HEK293 (cell line): ENCODE results near the gene TAS1R2.

Source experiments
- CTCF ChIA-PET: fragments of 350-600 bp; formaldehyde crosslinking; extraction: SDS; loops from one replicate; lab custom pipeline; 2021; ENCODE audit warnings: antibody characterized with exemption; lab: Yijun Ruan, JAX
- POLR2A ChIA-PET: fragments of 300-600 bp; formaldehyde crosslinking; extraction: SDS; loops from one replicate; lab custom pipeline; 2020; ENCODE audit warnings: antibody characterized with exemption, inconsistent platforms; lab: Yijun Ruan, JAX
- H3K27ac ChIP-seq: fragments of 200-500 bp; sonication (Bioruptor generic); 2 replicates; pipeline ENCODE4 v1.5.1; 2014; ENCODE audit warnings: low read depth, low read length, control low read depth, inconsistent platforms; ENCODE audit errors: extremely low read depth
- H3K36me3 ChIP-seq, 2 experiments: fragments of 200-500 bp in 1 of 2; sonication (Bioruptor generic) in 1 of 2; 1 replicate in 1 of 2; 2 replicates in 1 of 2; pipeline ENCODE4 v1.5.1; 2014 to 2017; ENCODE audit warnings: inconsistent platforms in 2 of 2, low read length in 2 of 2; ENCODE audit not compliant: control insufficient read depth in 2 of 2, insufficient read depth in 1 of 2
- H3K4me1 ChIP-seq: fragments of 200-500 bp; sonication (Bioruptor generic); 2 replicates; pipeline ENCODE4 v1.5.1; 2014; ENCODE audit warnings: mild to moderate bottlenecking, low read length, inconsistent platforms; ENCODE audit not compliant: control insufficient read depth, insufficient read depth
- H3K4me3 ChIP-seq: 2 replicates; pipeline ENCODE4 v1.5.1; 2011; ENCODE audit warnings: low read depth, mild to moderate bottlenecking, control low read depth, low read length, moderate library complexity
- H3K9me3 ChIP-seq: fragments of 200-500 bp; sonication (Bioruptor generic); 2 replicates; pipeline ENCODE4 v1.5.1; 2014; ENCODE audit warnings: low read depth, low read length, inconsistent platforms; ENCODE audit not compliant: control insufficient read depth, insufficient read depth
- EGR2 ChIP-seq: fragments of 450-650 bp; formaldehyde crosslinking; IDR thresholded peaks from 2 replicates; pipeline ENCODE4 v1.5.1; 2016; ENCODE audit warnings: low read depth, missing biosample characterization, missing genetic modification characterization
- OSR2 ChIP-seq: fragments of 450-650 bp; formaldehyde crosslinking; IDR thresholded peaks from 2 replicates; pipeline ENCODE4 v1.5.1; 2016; ENCODE audit warnings: missing biosample characterization, missing genetic modification characterization
- OVOL3 ChIP-seq: fragments of 450-650 bp; formaldehyde crosslinking; IDR thresholded peaks from 2 replicates; pipeline ENCODE4 v1.5.1; 2016; ENCODE audit warnings: missing biosample characterization, missing genetic modification characterization
- PRDM1 ChIP-seq: fragments of 450-650 bp; formaldehyde crosslinking; IDR thresholded peaks from 2 replicates; pipeline ENCODE4; 2016; ENCODE audit warnings: missing biosample characterization, missing genetic modification characterization
- REPIN1 ChIP-seq: fragments of 450-650 bp; formaldehyde crosslinking; IDR thresholded peaks from 2 replicates; pipeline ENCODE4 v1.5.1; 2017; ENCODE audit warnings: missing biosample characterization, missing genetic modification characterization, low read depth
- SETDB1 ChIP-seq: IDR thresholded peaks from one replicate; pipeline ENCODE4 v1.6.1; 2017; ENCODE audit warnings: mild to moderate bottlenecking, low read length, moderate library complexity, mixed read lengths; ENCODE audit not compliant: insufficient read length
- SP3 ChIP-seq: fragments of 450-650 bp; formaldehyde crosslinking; IDR thresholded peaks from 2 replicates; pipeline ENCODE4 v1.5.1; 2016; ENCODE audit warnings: missing biosample characterization, missing genetic modification characterization
- SP7 ChIP-seq: fragments of 450-650 bp; formaldehyde crosslinking; IDR thresholded peaks from 2 replicates; pipeline ENCODE4 v1.5.1; 2016; ENCODE audit warnings: missing biosample characterization, missing genetic modification characterization
- WT1 ChIP-seq: fragments of 450-650 bp; formaldehyde crosslinking; IDR thresholded peaks from 2 replicates; pipeline ENCODE4 v1.5.1; 2016; ENCODE audit warnings: missing biosample characterization, missing genetic modification characterization
- ZBTB17 ChIP-seq: fragments of 450-650 bp; formaldehyde crosslinking; IDR thresholded peaks from 2 replicates; pipeline ENCODE4 v1.5.1; 2016; ENCODE audit warnings: missing biosample characterization, missing genetic modification characterization
- ZNF140 ChIP-seq: fragments of 450-650 bp; formaldehyde crosslinking; IDR thresholded peaks from 2 replicates; pipeline ENCODE4 v1.5.1; 2016; ENCODE audit warnings: missing biosample characterization, missing genetic modification characterization
- ZNF19 ChIP-seq: fragments of 450-650 bp; formaldehyde crosslinking; IDR thresholded peaks from 2 replicates; pipeline ENCODE4; 2016; ENCODE audit warnings: missing biosample characterization, missing genetic modification characterization, low read depth
- ZNF214 ChIP-seq: fragments of 450-650 bp; formaldehyde crosslinking; IDR thresholded peaks from 2 replicates; pipeline ENCODE4 v1.5.1; 2017; ENCODE audit warnings: missing biosample characterization, mild to moderate bottlenecking, missing genetic modification characterization, borderline replicate concordance
- ZNF239 ChIP-seq: fragments of 450-650 bp; formaldehyde crosslinking; IDR thresholded peaks from 2 replicates; pipeline ENCODE4 v1.5.1; 2016; ENCODE audit warnings: missing biosample characterization, missing genetic modification characterization
- ZNF266 ChIP-seq: fragments of 450-650 bp; formaldehyde crosslinking; IDR thresholded peaks from 2 replicates; pipeline ENCODE4 v1.5.1; 2016; ENCODE audit warnings: missing biosample characterization, missing genetic modification characterization, low read depth
- ZNF350 ChIP-seq: fragments of 450-650 bp; formaldehyde crosslinking; IDR thresholded peaks from 2 replicates; pipeline ENCODE4 v1.5.0; 2017; ENCODE audit warnings: missing biosample characterization, mild to moderate bottlenecking, missing genetic modification characterization
- ZNF501 ChIP-seq: fragments of 450-650 bp; formaldehyde crosslinking; IDR thresholded peaks from 2 replicates; pipeline ENCODE4 v1.5.1; 2016; ENCODE audit warnings: missing biosample characterization, missing genetic modification characterization
- ZNF629 ChIP-seq: fragments of 450-650 bp; formaldehyde crosslinking; IDR thresholded peaks from 2 replicates; pipeline ENCODE4 v1.5.1; 2017; ENCODE audit warnings: missing biosample characterization, missing genetic modification characterization
- ZNF660 ChIP-seq: fragments of 450-650 bp; IDR thresholded peaks from 2 replicates; pipeline ENCODE4 v1.5.1; 2018; ENCODE audit warnings: missing biosample characterization, mild to moderate bottlenecking, missing genetic modification characterization
- ZNF792 ChIP-seq: fragments of 450-650 bp; formaldehyde crosslinking; IDR thresholded peaks from 2 replicates; pipeline ENCODE4 v1.5.1; 2016; ENCODE audit warnings: missing biosample characterization, missing genetic modification characterization
- ZNF830 ChIP-seq: fragments of 450-650 bp; IDR thresholded peaks from 2 replicates; pipeline ENCODE4 v1.5.0; 2018; ENCODE audit warnings: missing biosample characterization, missing genetic modification characterization, low read depth, mild to moderate bottlenecking, moderate library complexity
- ZSCAN16 ChIP-seq: fragments of 450-650 bp; formaldehyde crosslinking; IDR thresholded peaks from 2 replicates; pipeline ENCODE4 v1.5.1; 2016; ENCODE audit warnings: missing biosample characterization, missing genetic modification characterization
- TF ChIP-seq, protein P1 (sequence below): fragments of 450-650 bp; formaldehyde crosslinking; IDR thresholded peaks from 2 replicates; pipeline ENCODE4 v1.5.1; 2017; ENCODE audit warnings: missing biosample characterization, missing genetic modification characterization
- TF ChIP-seq, protein P2 (sequence below): fragments of 450-650 bp; formaldehyde crosslinking; IDR thresholded peaks from 2 replicates; pipeline ENCODE4 v1.5.1; 2017; ENCODE audit warnings: missing biosample characterization, missing genetic modification characterization
- TF ChIP-seq, protein P3 (sequence below): sonication (generic); formaldehyde crosslinking; IDR thresholded peaks from 2 replicates; pipeline ENCODE4 v1.8.1; 2022; ENCODE audit warnings: mild to moderate bottlenecking, moderate library complexity, missing genetic modification reagents
- TF ChIP-seq, protein P4 (sequence below): fragments of 450-650 bp; formaldehyde crosslinking; IDR thresholded peaks from 2 replicates; pipeline ENCODE4 v1.5.1; 2016; ENCODE audit warnings: missing biosample characterization, missing genetic modification characterization

Gene TAS1R2

DNA sequence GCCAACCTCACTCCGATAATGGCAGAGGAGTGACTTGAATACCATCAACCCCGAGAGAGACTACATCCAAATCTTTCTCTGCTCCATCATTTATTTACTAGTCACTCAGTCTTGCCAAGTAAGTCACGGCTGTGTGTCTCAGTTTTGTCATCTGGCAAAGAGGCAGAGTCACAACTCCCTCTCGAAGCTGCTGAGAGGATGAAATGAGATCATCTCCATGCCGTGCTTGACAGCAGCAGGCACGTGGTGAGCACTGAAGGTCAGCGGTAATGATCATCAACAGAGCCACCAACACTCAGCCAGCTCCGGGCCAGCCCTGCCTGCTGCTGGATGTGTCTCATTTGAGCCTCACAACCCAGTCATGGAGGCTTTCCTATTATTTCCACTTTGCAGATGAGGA, 23.0 kb upstream of the TAS1R2 start:
- peaks cover 0 to 7% of the 10 kb centered on the region in 2 experiments; a peak in 1 of 3 replicates for H3K36me3 ChIP-seq
- ChIA-PET POLR2A (no interaction called here), CTCF (interaction anchor here (2.3 to 3.4 kb wide), 3 partner anchors 30 to 231 kb away, joined by 15 to 27 read pairs (median 17); no protein-coding TSS in a partner anchor)
- no peak overlapping the region for H3K27ac ChIP-seq
- H3K4me3 ChIP-seq = no peak overlapping the region
- 0 out of 2 replicates have a peak, but pooled peaks cover 2% of the 10 kb centered on the region for H3K4me1 ChIP-seq
- TF ChIP-seq WT1 (tag by site-specific recombination) (no peak), ZNF660 (tag by site-specific recombination) (peak; percentile 60; the same call in 1 of the 2 replicates), ZNF501 (no peak), SP7 (tag by site-specific recombination) (peak; percentile 58; the same call in 1 of the 2 replicates)
- no peaks in the 10 kb centered on the region for H3K9me3 ChIP-seq

DNA sequence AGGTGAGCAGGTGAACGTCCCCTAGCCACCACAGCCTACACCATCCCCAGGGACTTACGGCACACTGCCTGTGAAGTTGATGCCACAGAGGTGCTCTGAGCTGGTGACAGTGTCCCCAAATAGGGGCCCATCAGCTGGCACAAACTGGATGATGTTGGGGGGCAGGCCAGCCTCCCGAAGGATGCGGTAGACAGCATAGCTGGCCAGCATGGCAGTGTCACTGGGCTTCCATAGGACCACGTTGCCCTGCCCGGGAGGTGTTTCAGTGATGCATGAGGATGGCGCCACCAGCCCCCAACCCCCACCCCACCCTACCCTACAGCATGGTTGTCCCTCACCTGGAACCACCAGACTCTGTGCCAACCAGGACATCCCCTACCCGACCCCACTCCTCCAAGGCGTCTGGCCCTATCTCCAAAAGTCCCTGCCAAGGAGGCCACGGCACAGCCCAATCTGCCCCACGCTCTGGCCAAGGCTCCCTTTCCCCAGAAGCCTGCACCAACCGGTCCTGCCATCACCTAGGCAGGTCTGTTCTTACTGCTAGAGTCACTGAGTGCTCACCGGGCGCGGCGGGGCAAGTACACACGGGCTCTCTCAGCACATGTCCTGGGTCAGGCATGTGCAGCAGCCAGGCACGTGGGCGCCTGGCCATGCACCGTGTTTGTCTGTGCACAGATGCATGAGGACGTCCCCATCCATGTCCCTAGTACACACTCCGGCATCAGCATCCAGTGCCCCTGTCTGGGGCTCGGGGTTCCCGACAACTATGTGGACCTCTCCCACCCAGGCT, 22.4 kb upstream of the TAS1R2 start:
- Histone ChIP-seq H3K36me3 (peaks cover 0 to 7% of the 10 kb centered on the region in 2 experiments; a peak in 1 of 3 replicates), H3K9me3 (no peaks in the 10 kb centered on the region), H3K4me3 (no peak overlapping the region)
- TF ChIP-seq PRDM1 (tag by site-specific recombination) (no peak), EGR2 (no peak), ZSCAN16 (tag by site-specific recombination) (no peak), ZNF830 (tag by site-specific recombination) (no peak), ZNF266 (no peak), ZNF792 (no peak), SP3 (tag by site-specific recombination) (no peak), SETDB1 (no peak), ZNF350 (tag by site-specific recombination) (no peak), ZBTB17 (tag by site-specific recombination) (no peak), ZNF140 (tag by site-specific recombination) (no peak)
- TF ChIP-seq, protein P1, sequence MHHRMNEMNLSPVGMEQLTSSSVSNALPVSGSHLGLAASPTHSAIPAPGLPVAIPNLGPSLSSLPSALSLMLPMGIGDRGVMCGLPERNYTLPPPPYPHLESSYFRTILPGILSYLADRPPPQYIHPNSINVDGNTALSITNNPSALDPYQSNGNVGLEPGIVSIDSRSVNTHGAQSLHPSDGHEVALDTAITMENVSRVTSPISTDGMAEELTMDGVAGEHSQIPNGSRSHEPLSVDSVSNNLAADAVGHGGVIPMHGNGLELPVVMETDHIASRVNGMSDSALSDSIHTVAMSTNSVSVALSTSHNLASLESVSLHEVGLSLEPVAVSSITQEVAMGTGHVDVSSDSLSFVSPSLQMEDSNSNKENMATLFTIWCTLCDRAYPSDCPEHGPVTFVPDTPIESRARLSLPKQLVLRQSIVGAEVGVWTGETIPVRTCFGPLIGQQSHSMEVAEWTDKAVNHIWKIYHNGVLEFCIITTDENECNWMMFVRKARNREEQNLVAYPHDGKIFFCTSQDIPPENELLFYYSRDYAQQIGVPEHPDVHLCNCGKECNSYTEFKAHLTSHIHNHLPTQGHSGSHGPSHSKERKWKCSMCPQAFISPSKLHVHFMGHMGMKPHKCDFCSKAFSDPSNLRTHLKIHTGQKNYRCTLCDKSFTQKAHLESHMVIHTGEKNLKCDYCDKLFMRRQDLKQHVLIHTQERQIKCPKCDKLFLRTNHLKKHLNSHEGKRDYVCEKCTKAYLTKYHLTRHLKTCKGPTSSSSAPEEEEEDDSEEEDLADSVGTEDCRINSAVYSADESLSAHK (tag by site-specific recombination) = no peak
- TF ChIP-seq, protein P2, sequence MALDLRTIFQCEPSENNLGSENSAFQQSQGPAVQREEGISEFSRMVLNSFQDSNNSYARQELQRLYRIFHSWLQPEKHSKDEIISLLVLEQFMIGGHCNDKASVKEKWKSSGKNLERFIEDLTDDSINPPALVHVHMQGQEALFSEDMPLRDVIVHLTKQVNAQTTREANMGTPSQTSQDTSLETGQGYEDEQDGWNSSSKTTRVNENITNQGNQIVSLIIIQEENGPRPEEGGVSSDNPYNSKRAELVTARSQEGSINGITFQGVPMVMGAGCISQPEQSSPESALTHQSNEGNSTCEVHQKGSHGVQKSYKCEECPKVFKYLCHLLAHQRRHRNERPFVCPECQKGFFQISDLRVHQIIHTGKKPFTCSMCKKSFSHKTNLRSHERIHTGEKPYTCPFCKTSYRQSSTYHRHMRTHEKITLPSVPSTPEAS (tag by site-specific recombination) = no peak
- TF ChIP-seq, all 188 proteins: peak for 0
- ChIA-PET POLR2A (no interaction called here), CTCF (interaction anchor here (0.6 to 3.4 kb wide), 5 partner anchors 22 to 232 kb away, joined by 3 to 27 read pairs (median 3); no protein-coding TSS in a partner anchor)
- Histone ChIP-seq H3K4me1 (0 out of 2 replicates have a peak, but pooled peaks cover 2% of the 10 kb centered on the region), H3K27ac (no peak overlapping the region)

DNA sequence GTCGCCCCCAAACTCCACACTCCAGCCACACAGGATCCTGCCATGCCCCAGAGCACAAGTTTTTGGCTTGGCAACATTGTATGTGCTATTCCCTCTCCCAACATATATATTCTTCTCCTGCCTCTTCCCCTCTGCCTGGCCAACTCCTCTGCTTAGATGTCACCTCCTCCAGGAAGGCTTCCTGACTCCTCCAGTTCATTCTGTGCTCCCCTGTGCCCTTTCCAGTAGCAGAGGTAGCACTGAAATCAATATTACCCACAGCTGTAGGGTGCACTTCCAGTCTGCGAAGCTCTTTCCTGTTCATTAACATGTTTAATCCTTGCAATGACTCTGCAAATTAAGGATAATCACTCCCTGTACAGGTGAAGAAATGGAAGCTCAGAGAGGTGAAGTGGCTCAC, 21.7 kb upstream of the TAS1R2 start:
- Histone ChIP-seq H3K36me3 (peaks cover 0 to 7% of the 10 kb centered on the region in 2 experiments; a peak in 1 of 3 replicates), H3K4me3 (no peak overlapping the region), H3K27ac (no peak overlapping the region), H3K9me3 (no peaks in the 10 kb centered on the region), H3K4me1 (0 out of 2 replicates have a peak, but pooled peaks cover 2% of the 10 kb centered on the region)
- ChIA-PET CTCF (interaction anchor here (0.6 to 1.3 kb wide), 6 partner anchors 22 to 284 kb away, joined by 3 to 4 read pairs (median 3); no protein-coding TSS in a partner anchor), POLR2A (interaction anchor here (0.5 kb wide), 1 partner anchor 239 kb away, joined by 3 read pairs; no protein-coding TSS in a partner anchor)
- TF ChIP-seq ZNF214 (tag by site-specific recombination) (no peak), OSR2 (tag by site-specific recombination) (no peak), ZNF629 (tag by site-specific recombination) (no peak), REPIN1 (tag by site-specific recombination) (no peak), ZNF239 (tag by site-specific recombination) (no peak), OVOL3 (tag by site-specific recombination) (no peak), ZNF19 (no peak)
- TF ChIP-seq, protein P3, sequence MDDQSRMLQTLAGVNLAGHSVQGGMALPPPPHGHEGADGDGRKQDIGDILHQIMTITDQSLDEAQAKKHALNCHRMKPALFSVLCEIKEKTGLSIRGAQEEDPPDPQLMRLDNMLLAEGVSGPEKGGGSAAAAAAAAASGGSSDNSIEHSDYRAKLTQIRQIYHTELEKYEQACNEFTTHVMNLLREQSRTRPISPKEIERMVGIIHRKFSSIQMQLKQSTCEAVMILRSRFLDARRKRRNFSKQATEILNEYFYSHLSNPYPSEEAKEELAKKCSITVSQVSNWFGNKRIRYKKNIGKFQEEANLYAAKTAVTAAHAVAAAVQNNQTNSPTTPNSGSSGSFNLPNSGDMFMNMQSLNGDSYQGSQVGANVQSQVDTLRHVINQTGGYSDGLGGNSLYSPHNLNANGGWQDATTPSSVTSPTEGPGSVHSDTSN (CRISPR knock-in tag) = no peak
- TF ChIP-seq, protein P4, sequence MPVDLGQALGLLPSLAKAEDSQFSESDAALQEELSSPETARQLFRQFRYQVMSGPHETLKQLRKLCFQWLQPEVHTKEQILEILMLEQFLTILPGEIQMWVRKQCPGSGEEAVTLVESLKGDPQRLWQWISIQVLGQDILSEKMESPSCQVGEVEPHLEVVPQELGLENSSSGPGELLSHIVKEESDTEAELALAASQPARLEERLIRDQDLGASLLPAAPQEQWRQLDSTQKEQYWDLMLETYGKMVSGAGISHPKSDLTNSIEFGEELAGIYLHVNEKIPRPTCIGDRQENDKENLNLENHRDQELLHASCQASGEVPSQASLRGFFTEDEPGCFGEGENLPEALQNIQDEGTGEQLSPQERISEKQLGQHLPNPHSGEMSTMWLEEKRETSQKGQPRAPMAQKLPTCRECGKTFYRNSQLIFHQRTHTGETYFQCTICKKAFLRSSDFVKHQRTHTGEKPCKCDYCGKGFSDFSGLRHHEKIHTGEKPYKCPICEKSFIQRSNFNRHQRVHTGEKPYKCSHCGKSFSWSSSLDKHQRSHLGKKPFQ (tag by site-specific recombination) = no peak
